ENCODE results near the gene TBC1D3B. TPM values are rescaled to one million over a fixed set of nuclear protein-coding genes. Genes with fewer than 3 reads are reported as not detected.

The TBC1D3B gene
- total RNA-seq, 1 experiment from 2014 or later = 11.3 TPM

- RAD21 ChIA-PET (ENCODE audit: low non-redundant PET in 1 of 2, low total read pairs in 2 of 2, uncharacterized antibody in 2 of 2, unreplicated experiment in 2 of 2) = interaction anchor here (0.9 to 2.5 kb wide), 3 partner anchors 35 to 179 kb away, joined by 3 to 22 read pairs (median 5); no protein-coding TSS in a partner anchor
Measured at GRCh38 chr17:36147601-36148000, 28.8 kb downstream of the TBC1D3B start.

More at GRCh38 chr17:36147601-36148000, 28.8 kb downstream of the TBC1D3B start:
- Histone ChIP-seq H3K36me3 (ENCODE audit: control insufficient read depth in 1 of 2, insufficient read depth in 2 of 2, low read length in 2 of 2) (no peaks in the 10 kb centered on the region), H3K27me3 (ENCODE audit: insufficient read depth, low read length) (peaks cover 8% of the 10 kb centered on the region; the same call in 1 of the 2 replicates), H3K4me3 (replicated peaks in 1 of 2; ENCODE audit: low read depth in 1 of 2, low read length in 2 of 2) (no peak overlapping the region), H3K9me3 (ENCODE audit: control insufficient read depth in 1 of 2, insufficient read depth in 1 of 2, low read depth in 1 of 2, low read length in 2 of 2) (no peaks in the 10 kb centered on the region), H4K20me1 (ENCODE audit: insufficient read depth) (no peaks in the 10 kb centered on the region), H3K4me1 (ENCODE audit: control insufficient read depth in 1 of 2, insufficient read depth in 2 of 2, low read length in 2 of 2) (peaks cover 0 to 6% of the 10 kb centered on the region in 2 experiments; a peak in 1 of 4 replicates), H3K4me2 (ENCODE audit: low read length) (no peak overlapping the region), H3K27ac (ENCODE audit: low read depth, low read length) (no peak overlapping the region), H3K9me2 (ENCODE audit: insufficient read depth) (no peaks in the 10 kb centered on the region), H3K79me2 (ENCODE audit: insufficient read depth, low read length) (no peaks in the 10 kb centered on the region), H2AFZ (ENCODE audit: low read depth, low read length, poor library complexity, severe bottlenecking) (no peak overlapping the region), H3K9ac (ENCODE audit: low read length) (no peak overlapping the region)
- ATAC-seq = no peak
- TF ChIP-seq ATF3 (IDR thresholded peaks at IDR 0.05) (no peak), EZH2 (IDR thresholded peaks at IDR 0.05) (no peak), ZNF274 (IDR thresholded peaks at IDR 0.05; ENCODE audit: low read depth, low read length) (no peak), CEBPB (IDR thresholded peaks at IDR 0.05; ENCODE audit: low read depth) (no peak), EGR1 (IDR thresholded peaks at IDR 0.05; ENCODE audit: low read depth) (no peak), CTCF (IDR thresholded peaks at IDR 0.05 in 2 of 3, conservative IDR thresholded peaks at IDR 0.05 in 1 of 3; ENCODE audit: borderline replicate concordance in 1 of 3, insufficient read depth in 1 of 3, low read depth in 2 of 3, low read length in 2 of 3) (no peak), TCF7L2 (IDR thresholded peaks at IDR 0.05; ENCODE audit: borderline replicate concordance, extremely low read depth, insufficient read depth, insufficient read length) (no peak), SP1 (IDR thresholded peaks at IDR 0.05; ENCODE audit: low read depth) (no peak), ZFX (IDR thresholded peaks at IDR 0.05) (no peak)
- DNase-seq (ENCODE audit: low read depth, low spot score) = no peak
- no TSS peak for BruUV-seq (replicated peaks)
- intact Hi-C loops (cut with micrococcal nuclease) = no loop called here
- ChIA-PET POLR2A (no interaction called here), CTCF (interaction anchor here (1.1 to 2.9 kb wide), 8 partner anchors 14 to 335 kb away, joined by 3 to 112 read pairs (median 9); partner anchors contain the start of gene CCL16)
